ENCODE data around the gene SOCS6.
"Not testable (repeated sequence)": the region's sequence is repeated elsewhere in the genome, so short reads cannot be mapped to it uniquely, and the experiment has no call there.

The SOCS6 gene

GRCh38 chr18:70365361-70365760 is 76.5 kb downstream of the SOCS6 start:
- TF ChIP-seq CTCF (conservative IDR thresholded peaks at IDR 0.05; ENCODE audit: low read depth, low read length), result no peak
- Histone ChIP-seq H3K27me3 (ENCODE audit: insufficient read depth, low read depth) (no peaks in the 10 kb centered on the region), H3K27ac (no peak overlapping the region), H3K4me3 (IDR thresholded peaks at IDR 0.05; ENCODE audit: insufficient read depth, low read depth, low read length) (no peak overlapping the region), H3K4me1 (ENCODE audit: low read depth, poor library complexity, severe bottlenecking) (no peaks in the 10 kb centered on the region), H3K36me3 (ENCODE audit: insufficient read depth) (no peaks in the 10 kb centered on the region), H2AFZ (ENCODE audit: low read depth) (no peak overlapping the region), H3K79me2 (ENCODE audit: insufficient read depth, low read depth) (no peaks in the 10 kb centered on the region), H3K4me2 (no peak overlapping the region), H4K20me1 (ENCODE audit: insufficient read depth) (no peaks in the 10 kb centered on the region), H3K9ac (no peak overlapping the region)

- no peak for TF ChIP-seq CTCF (conservative IDR thresholded peaks at IDR 0.05; ENCODE audit: low read depth, low read length)
- no peak overlapping the region for H3K9ac ChIP-seq
- no peaks in the 10 kb centered on the region for H3K36me3 ChIP-seq (ENCODE audit: insufficient read depth)
- H3K27ac ChIP-seq, result no peak overlapping the region
- no peak overlapping the region for H2AFZ ChIP-seq (ENCODE audit: low read depth)
- no peaks in the 10 kb centered on the region for H3K79me2 ChIP-seq (ENCODE audit: insufficient read depth, low read depth)
- H3K27me3 ChIP-seq (ENCODE audit: insufficient read depth, low read depth), result no peaks in the 10 kb centered on the region
- no peaks in the 10 kb centered on the region for H3K4me1 ChIP-seq (ENCODE audit: low read depth, poor library complexity, severe bottlenecking)
- no peak overlapping the region for H3K4me2 ChIP-seq
- no peak overlapping the region for H3K4me3 ChIP-seq (IDR thresholded peaks at IDR 0.05; ENCODE audit: insufficient read depth, low read depth, low read length)
- no peaks in the 10 kb centered on the region for H4K20me1 ChIP-seq (ENCODE audit: insufficient read depth)
Observed at GRCh38 chr18:70366174-70366573, 77.3 kb downstream of the SOCS6 start.

- no peaks in the 10 kb centered on the region for H4K20me1 ChIP-seq (ENCODE audit: insufficient read depth)
- H3K79me2 ChIP-seq (ENCODE audit: insufficient read depth, low read depth), result no peaks in the 10 kb centered on the region
- H3K36me3 ChIP-seq (ENCODE audit: insufficient read depth), result no peaks in the 10 kb centered on the region
- H3K27me3 ChIP-seq (ENCODE audit: insufficient read depth, low read depth), result no peaks in the 10 kb centered on the region
- H2AFZ ChIP-seq (ENCODE audit: low read depth), result no peak overlapping the region
- no peak overlapping the region for H3K9ac ChIP-seq
- H3K4me2 ChIP-seq, result no peak overlapping the region
- no peak overlapping the region for H3K27ac ChIP-seq
- no peak for TF ChIP-seq CTCF (conservative IDR thresholded peaks at IDR 0.05; ENCODE audit: low read depth, low read length)
- H3K4me3 ChIP-seq (IDR thresholded peaks at IDR 0.05; ENCODE audit: insufficient read depth, low read depth, low read length), result no peak overlapping the region
- no peaks in the 10 kb centered on the region for H3K4me1 ChIP-seq (ENCODE audit: low read depth, poor library complexity, severe bottlenecking)
Observed at GRCh38 chr18:70366670-70367069, 77.8 kb downstream of the SOCS6 start.

GRCh38 chr18:70367344-70367743 is 78.5 kb downstream of the SOCS6 start:
- not testable (repeated sequence) for H3K4me3 ChIP-seq (IDR thresholded peaks at IDR 0.05; ENCODE audit: insufficient read depth, low read depth, low read length); H3K79me2 ChIP-seq (ENCODE audit: insufficient read depth, low read depth); H3K27ac ChIP-seq; H2AFZ ChIP-seq (ENCODE audit: low read depth); H3K4me1 ChIP-seq (ENCODE audit: low read depth, poor library complexity, severe bottlenecking); H3K36me3 ChIP-seq (ENCODE audit: insufficient read depth); H4K20me1 ChIP-seq (ENCODE audit: insufficient read depth); H3K4me2 ChIP-seq; H3K27me3 ChIP-seq (ENCODE audit: insufficient read depth, low read depth); H3K9ac ChIP-seq

GRCh38 chr18:70368903-70369302 is 80.1 kb downstream of the SOCS6 start:
- Histone ChIP-seq H4K20me1 (ENCODE audit: insufficient read depth) (no peaks in the 10 kb centered on the region), H3K4me1 (ENCODE audit: low read depth, poor library complexity, severe bottlenecking) (no peaks in the 10 kb centered on the region), H3K4me3 (IDR thresholded peaks at IDR 0.05; ENCODE audit: insufficient read depth, low read depth, low read length) (no peak overlapping the region), H3K27ac (no peak overlapping the region), H3K4me2 (no peak overlapping the region), H3K79me2 (ENCODE audit: insufficient read depth, low read depth) (no peaks in the 10 kb centered on the region), H3K36me3 (ENCODE audit: insufficient read depth) (no peaks in the 10 kb centered on the region), H3K27me3 (ENCODE audit: insufficient read depth, low read depth) (no peaks in the 10 kb centered on the region), H3K9ac (no peak overlapping the region), H2AFZ (ENCODE audit: low read depth) (no peak overlapping the region)
- TF ChIP-seq CTCF (conservative IDR thresholded peaks at IDR 0.05; ENCODE audit: low read depth, low read length), result no peak
